Neural cell (in vitro differentiated cells): ENCODE data around the gene PROK1.

ENCODE experiments used
- CTCF ChIP-seq: fragments of 450-650 bp; IDR thresholded peaks from 2 replicates; pipeline ENCODE4 v1.5.1; 2014; ENCODE audit warnings: antibody characterized with exemption, mild to moderate bottlenecking, moderate library complexity; ENCODE audit not compliant: poor library complexity, severe bottlenecking
- EP300 ChIP-seq: fragments of 450-650 bp; conservative IDR thresholded peaks from 2 replicates; pipeline ENCODE4 v1.6.1; 2014; ENCODE audit warnings: antibody characterized with exemption, mild to moderate bottlenecking, moderate library complexity; ENCODE audit not compliant: poor library complexity, severe bottlenecking
- EZH2 ChIP-seq: fragments of 200-600, 300-800 bp; shearing (Covaris generic), sonication (generic); IDR thresholded peaks from 2 replicates; pipeline ENCODE4 v1.6.1; 2014; ENCODE audit warnings: antibody characterized with exemption, low read length, borderline replicate concordance, mild to moderate bottlenecking; ENCODE audit not compliant: insufficient read depth, poor library complexity, severe bottlenecking
- POLR2AphosphoS5 ChIP-seq: IDR thresholded peaks from 2 replicates; pipeline ENCODE4 v1.6.1; 2012
- REST ChIP-seq: IDR thresholded peaks from 2 replicates; pipeline ENCODE4 v1.6.1; 2012; ENCODE audit warnings: borderline replicate concordance

DNA sequence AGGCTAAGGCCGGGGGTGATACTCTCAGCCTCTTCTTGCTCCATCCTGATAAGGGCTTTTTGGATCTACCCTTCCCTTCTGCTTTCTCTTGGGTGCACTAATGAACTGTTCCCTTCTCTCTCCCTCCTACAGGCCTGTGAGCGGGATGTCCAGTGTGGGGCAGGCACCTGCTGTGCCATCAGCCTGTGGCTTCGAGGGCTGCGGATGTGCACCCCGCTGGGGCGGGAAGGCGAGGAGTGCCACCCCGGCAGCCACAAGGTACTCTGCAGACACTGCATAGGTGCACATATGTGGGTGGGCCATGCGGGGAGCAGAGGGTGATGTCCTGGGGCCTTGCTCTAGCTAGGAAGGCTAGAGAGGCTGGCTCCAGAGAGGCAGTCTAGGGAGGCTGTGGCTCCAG is 2.9 kb downstream of the PROK1 start:
- no peak for TF ChIP-seq EP300
- no peak for TF ChIP-seq CTCF
- TF ChIP-seq REST = no peak
- no peak for TF ChIP-seq EZH2
- no peak for TF ChIP-seq POLR2AphosphoS5
